ENCODE data around the gene ANGPTL8. TPM values are rescaled to one million over a fixed set of nuclear protein-coding genes. Genes with fewer than 3 reads are reported as not detected.

The ANGPTL8 gene, protein sequence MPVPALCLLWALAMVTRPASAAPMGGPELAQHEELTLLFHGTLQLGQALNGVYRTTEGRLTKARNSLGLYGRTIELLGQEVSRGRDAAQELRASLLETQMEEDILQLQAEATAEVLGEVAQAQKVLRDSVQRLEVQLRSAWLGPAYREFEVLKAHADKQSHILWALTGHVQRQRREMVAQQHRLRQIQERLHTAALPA
- total RNA-seq, result 1 to 10 TPM; 1.2 to 4.7 (median 2.9) TPM

- DNase-seq (ENCODE audit: low spot score), result no peak
- no peak for TF ChIP-seq CTCF (IDR thresholded peaks at IDR 0.05)
- no peak for ATAC-seq (ENCODE audit: low FRiP score)
Observed at GRCh38 chr19:11239377-11240000, at the start of gene ANGPTL8. TSS of gene ANGPTL8 (plus strand) at chr19:11239619. CDS start at chr19:11239638, 19 bp downstream.

DNA sequence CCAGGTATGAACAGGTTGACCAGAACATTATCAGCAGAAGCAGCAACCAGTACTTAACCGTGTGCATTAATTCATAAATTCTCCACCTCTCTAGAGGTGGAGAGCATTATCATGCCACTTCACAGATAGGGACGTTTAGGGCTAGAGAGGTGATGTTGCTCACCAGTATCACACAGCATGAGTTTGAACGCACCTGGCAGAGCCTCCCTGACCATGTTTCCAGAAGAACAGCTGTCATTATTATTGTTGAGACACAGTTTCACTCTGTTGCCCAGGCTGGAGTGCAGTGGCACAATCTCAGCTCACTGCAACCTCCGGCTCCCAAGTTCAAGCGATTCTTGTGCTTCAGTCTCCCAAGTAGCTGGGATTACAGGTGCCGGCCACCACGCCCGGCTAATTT, 48.9 kb upstream of the ANGPTL8 start:
- no peak for DNase-seq (ENCODE audit: low spot score)
- no peak for TF ChIP-seq CTCF (IDR thresholded peaks at IDR 0.05)
- no peak for ATAC-seq (ENCODE audit: low FRiP score)

- DNase-seq (ENCODE audit: low spot score), result peak; percentile 39
- TF ChIP-seq CTCF (IDR thresholded peaks at IDR 0.05), result no peak
- ATAC-seq (ENCODE audit: low FRiP score), result peak; percentile 58
Observed at GRCh38 chr19:11191273-11191755, 48.1 kb upstream of the ANGPTL8 start.

DNA sequence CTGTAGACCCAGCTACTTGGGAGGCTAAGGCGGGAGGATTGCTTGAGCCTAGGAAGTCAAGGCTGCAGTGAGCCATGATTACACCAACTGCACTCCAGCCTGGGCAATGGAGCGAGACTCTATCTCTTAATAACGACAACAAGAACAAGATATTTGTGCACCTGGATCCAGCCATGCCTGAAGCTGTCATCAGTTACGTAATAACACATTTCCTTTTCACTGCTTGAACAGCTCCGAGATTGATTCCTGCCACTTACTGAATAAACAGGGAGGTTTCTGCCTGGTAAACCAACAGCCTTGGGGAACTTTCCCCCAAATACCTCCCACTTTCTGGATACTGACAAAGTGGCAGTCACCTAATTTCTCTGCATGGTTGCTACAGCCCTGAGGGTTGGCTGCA, 47.5 kb upstream of the ANGPTL8 start:
- DNase-seq (ENCODE audit: low spot score), result no peak
- ATAC-seq (ENCODE audit: low FRiP score), result no peak
- no peak for TF ChIP-seq CTCF (IDR thresholded peaks at IDR 0.05)

GRCh38 chr19:11192957-11193939, 46.2 kb upstream of the ANGPTL8 start:
- no peak for TF ChIP-seq CTCF (IDR thresholded peaks at IDR 0.05)
- ATAC-seq (ENCODE audit: low FRiP score) (no peak), DNase-seq (ENCODE audit: low spot score) (no peak)

DNA sequence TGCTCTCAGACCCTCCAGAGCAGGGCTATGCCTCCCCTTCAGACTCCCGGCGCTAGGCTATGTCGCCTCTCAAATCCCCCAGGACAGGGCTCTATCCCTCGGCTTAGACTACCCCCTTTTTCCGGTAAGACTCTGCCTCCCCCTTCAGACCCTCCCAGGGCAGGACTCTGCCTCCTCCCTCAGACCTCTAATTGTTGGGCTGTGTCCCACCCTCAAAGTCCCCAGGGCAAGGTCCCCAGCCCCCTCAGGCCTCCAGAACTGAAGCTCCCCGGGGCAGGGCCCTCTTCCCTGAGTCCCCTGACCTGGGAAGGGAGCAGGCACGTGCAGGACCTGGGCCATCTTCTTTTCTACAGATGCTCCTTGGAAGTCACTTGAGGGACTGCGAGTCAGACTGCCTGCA, 45.2 kb upstream of the ANGPTL8 start:
- ATAC-seq (ENCODE audit: low FRiP score) (no peak), DNase-seq (ENCODE audit: low spot score) (no peak)

More for the DNA sequence above, 45.2 kb upstream of the ANGPTL8 start:
- TF ChIP-seq CTCF (IDR thresholded peaks at IDR 0.05), result no peak

Measured in omental fat pad (tissue), 4 donors.